HepG2 (cell line): Measurements from ENCODE around the gene ATP1B2. TPM values are rescaled to one million over a fixed set of nuclear protein-coding genes. Genes with fewer than 3 reads are reported as not detected.

ENCODE experiments used
- BRD4 ChIP-seq: sonication (generic); formaldehyde crosslinking; IDR thresholded peaks from 2 replicates; pipeline ENCODE4 v1.4.0; 2020; ENCODE audit warnings: missing genetic modification reagents
- CREB1 ChIP-seq, 2 experiments: fragments of 450-650 bp in 1 of 2; IDR thresholded peaks; 2 replicates each; pipeline ENCODE4 v1.6.1; 2016 to 2017; ENCODE audit warnings: control low read depth in 1 of 2, mild to moderate bottlenecking in 1 of 2, missing compliant biosample characterization in 1 of 2, missing genetic modification characterization in 1 of 2
- EED ChIP-seq: sonication (generic); formaldehyde crosslinking; IDR thresholded peaks from 2 replicates; pipeline ENCODE4 v1.5.0; 2020; ENCODE audit warnings: mild to moderate bottlenecking, missing genetic modification reagents
- FUBP1 ChIP-seq: sonication (generic); formaldehyde crosslinking; IDR thresholded peaks from 2 replicates; pipeline ENCODE4 v1.5.1; 2020; ENCODE audit warnings: missing genetic modification reagents, mild to moderate bottlenecking, borderline replicate concordance
- HOXD1 ChIP-seq: sonication (generic); formaldehyde crosslinking; IDR thresholded peaks from 2 replicates; pipeline ENCODE4 v1.5.0; 2020; ENCODE audit warnings: missing genetic modification reagents
- JARID2 ChIP-seq: sonication (generic); formaldehyde crosslinking; IDR thresholded peaks from 2 replicates; pipeline ENCODE4 v1.8.1; 2023; ENCODE audit warnings: missing genetic modification reagents, inconsistent platforms; ENCODE audit not compliant: insufficient replicate concordance
- KIAA2018 ChIP-seq: sonication (generic); formaldehyde crosslinking; IDR thresholded peaks from 2 replicates; pipeline ENCODE4 v1.5.0; 2020; ENCODE audit warnings: mild to moderate bottlenecking, missing genetic modification reagents, borderline replicate concordance
- KLF6 ChIP-seq: IDR thresholded peaks from 2 replicates; pipeline ENCODE4 v1.8.0; 2016; ENCODE audit warnings: missing biosample characterization, missing genetic modification reagents
- MEIS1 ChIP-seq: sonication (generic); formaldehyde crosslinking; IDR thresholded peaks from 2 replicates; pipeline ENCODE4 v1.9.0; 2021; ENCODE audit warnings: mild to moderate bottlenecking, missing genetic modification reagents, moderate library complexity, borderline replicate concordance
- MTERF4 ChIP-seq: sonication (generic); formaldehyde crosslinking; IDR thresholded peaks from 2 replicates; pipeline ENCODE4 v1.8.0; 2023; ENCODE audit warnings: mild to moderate bottlenecking, missing genetic modification reagents
- NONO ChIP-seq, 2 experiments: fragments of 450-650 bp in 1 of 2; sonication (generic) in 1 of 2; formaldehyde crosslinking in 1 of 2; IDR thresholded peaks in 1 of 2; conservative IDR thresholded peaks in 1 of 2; 2 replicates each; pipeline versions ENCODE4 v1.6.1 to v1.8.0; 2017 to 2022; ENCODE audit warnings: mild to moderate bottlenecking in 1 of 2, missing genetic modification reagents in 1 of 2, moderate library complexity in 1 of 2
- SRY ChIP-seq: sonication (generic); formaldehyde crosslinking; IDR thresholded peaks from 2 replicates; pipeline ENCODE4 v1.8.0; 2022; ENCODE audit warnings: mild to moderate bottlenecking, missing genetic modification reagents
- SYNCRIP ChIP-seq: fragments of 200-400 bp; formaldehyde crosslinking; IDR thresholded peaks from 2 replicates; pipeline ENCODE4 v1.6.1; 2018; ENCODE audit warnings: mild to moderate bottlenecking, low read depth, low read length; ENCODE audit not compliant: insufficient read depth
- TAF15 ChIP-seq: fragments of 200-400 bp; formaldehyde crosslinking; IDR thresholded peaks from one replicate; pipeline ENCODE4 v1.6.1; 2018; ENCODE audit warnings: mild to moderate bottlenecking, low read depth, low read length; ENCODE audit not compliant: poor library complexity, severe bottlenecking
- TBX3 ChIP-seq: fragments of 450-650 bp; IDR thresholded peaks from 2 replicates; pipeline ENCODE4 v1.6.1; 2017; ENCODE audit warnings: antibody characterized with exemption, mild to moderate bottlenecking, inconsistent platforms, borderline replicate concordance
- ZNF136 ChIP-seq: sonication (generic); formaldehyde crosslinking; IDR thresholded peaks from 2 replicates; pipeline ENCODE4 v1.8.1; 2022; ENCODE audit warnings: low read depth, mild to moderate bottlenecking, moderate library complexity, missing genetic modification reagents
- ZNF672 ChIP-seq: sonication (generic); formaldehyde crosslinking; IDR thresholded peaks from 2 replicates; pipeline ENCODE4 v1.8.1; 2022; ENCODE audit warnings: missing genetic modification reagents
- polyA plus RNA-seq, 8 experiments: library from polyadenylated mRNA; depleted of rRNA in 3 of 8; stranded (reverse) in 7 of 8; unstranded in 1 of 8; fragments of >200 nt; fragmentation: Illumina TruSeq in 4 of 8; extraction: Trizol in 4 of 8; gene quantifications; 2 replicates each; pipeline versions ENCODE4 v1.2.1 to v1.2.3, GENCODE V29; 2011 to 2016; ENCODE audit warnings: low read depth in 4 of 8, missing spikeins in 1 of 8, mixed read lengths in 1 of 8; ENCODE audit not compliant: insufficient read depth in 1 of 8
- total RNA-seq, 5 experiments: library from RNA; depleted of rRNA; stranded (reverse); fragments of >200 nt; fragmentation: Illumina TruSeq; extraction: Trizol; gene quantifications; 2 replicates each; pipeline ENCODE4 v1.2.3, GENCODE V29; 2016; ENCODE audit warnings: low read depth in 1 of 5

Gene ATP1B2
- total and polyA plus RNA-seq, 2 of the 13 experiments (the other 11 are each of a cell fraction or from before 2014, with no cell fraction given): not detected

GRCh38 chr17:7627250-7628121 lies 23.2 kb upstream of the ATP1B2 start, which contains the start of gene SAT2 (continued):
- TF ChIP-seq KIAA2018 (CRISPR knock-in tag): no peak
- no peak for TF ChIP-seq ZNF136 (CRISPR knock-in tag)
- TF ChIP-seq NONO (IDR thresholded peaks at IDR 0.05): no peak
- TF ChIP-seq NONO (CRISPR knock-in tag; conservative IDR thresholded peaks at IDR 0.05): peak; percentile 35; the same call in 1 of the 2 replicates
- TF ChIP-seq TBX3: no peak
- TF ChIP-seq TAF15: no peak
- peak; percentile 46 for TF ChIP-seq CREB1 (IDR thresholded peaks at IDR 0.05)
- peak; percentile 56; the same call in 1 of the 2 replicates for TF ChIP-seq CREB1 (CRISPR knock-in tag; IDR thresholded peaks at IDR 0.05)
- no peak for TF ChIP-seq SRY (CRISPR knock-in tag)
- TF ChIP-seq KLF6: peak; percentile 93; the same call in 1 of the 2 replicates
- TF ChIP-seq HOXD1: peak; percentile 66; the same call in 1 of the 2 replicates
- no peak for TF ChIP-seq MEIS1 (CRISPR knock-in tag)
- TF ChIP-seq MTERF4 (CRISPR knock-in tag): peak; percentile 72; the same call in 1 of the 2 replicates
- TF ChIP-seq FUBP1 (CRISPR knock-in tag): no peak
- no peak for TF ChIP-seq EED (CRISPR knock-in tag)
- no peak; the same call in 1 of the 2 replicates for TF ChIP-seq BRD4 (CRISPR knock-in tag)
- TF ChIP-seq ZNF672: no peak
- no peak for TF ChIP-seq SYNCRIP
- TF ChIP-seq JARID2 (CRISPR knock-in tag): no peak
